GM19397 (cell line): ENCODE data around the gene FBXL20.

Experiments used
- ATAC-seq: cut with Tn5 transposase; IDR thresholded peaks from one replicate; pipeline ENCODE4 v1.9.1; 2021; ENCODE audit warnings: mild to moderate bottlenecking, moderate library complexity; ENCODE audit not compliant: unreplicated experiment

FBXL20 gene

GRCh38 chr17:39229274-39229913 lies 172.0 kb downstream of the FBXL20 start:
- no peak for ATAC-seq

GRCh38 chr17:39227364-39227919 lies 174.0 kb downstream of the FBXL20 start:
- no peak for ATAC-seq

- ATAC-seq: no peak
These were observed 175.3 kb downstream of the FBXL20 start for GRCh38 chr17:39225959-39226683.

GRCh38 chr17:39225308-39225958 lies 176.0 kb downstream of the FBXL20 start, which contains the start of gene STAC2:
Gene STAC2, minus strand, starts transcription at chr17:39225945. Its CDS starts 443 bp downstream, at chr17:39225502.
- no peak for ATAC-seq

- no peak for ATAC-seq
These were observed 176.6 kb downstream of the FBXL20 start for GRCh38 chr17:39224778-39225307.

GRCh38 chr17:39223907-39224777 lies 177.3 kb downstream of the FBXL20 start:
- no peak for ATAC-seq

GRCh38 chr17:39222866-39223834 lies 178.3 kb downstream of the FBXL20 start:
- ATAC-seq: no peak

- ATAC-seq: no peak
These were observed 179.3 kb downstream of the FBXL20 start for GRCh38 chr17:39222151-39222550.

GRCh38 chr17:39221572-39221971 lies 179.9 kb downstream of the FBXL20 start:
- no peak for ATAC-seq

GRCh38 chr17:39219647-39220154 lies 181.7 kb downstream of the FBXL20 start:
- ATAC-seq: no peak

GRCh38 chr17:39218906-39219305 lies 182.5 kb downstream of the FBXL20 start:
- no peak for ATAC-seq

- no peak for ATAC-seq
These were observed 183.6 kb downstream of the FBXL20 start for GRCh38 chr17:39217734-39218369.

- ATAC-seq: no peak
These were observed 187.6 kb downstream of the FBXL20 start for GRCh38 chr17:39213852-39214251.

GRCh38 chr17:39212841-39213480 lies 188.5 kb downstream of the FBXL20 start:
- ATAC-seq: no peak

- no peak for ATAC-seq
These were observed 189.1 kb downstream of the FBXL20 start for GRCh38 chr17:39212195-39212810.

- ATAC-seq: no peak
These were observed 191.4 kb downstream of the FBXL20 start for GRCh38 chr17:39210093-39210434.

GRCh38 chr17:39209317-39210092 lies 191.9 kb downstream of the FBXL20 start:
- ATAC-seq: no peak
